T-cell (primary cell): ENCODE results near the gene CD300LB. TPM values are rescaled to one million over a fixed set of nuclear protein-coding genes. Genes with fewer than 3 reads are reported as not detected.

Experiments
- total RNA-seq, 35 experiments: library from RNA in 6 of 35; stranded (reverse) in 6 of 35; fragments of 120-200 nt in 1 of 35; gene quantifications; one replicate each; pipeline versions ENCODE4 v1.2.1 to v1.2.4 and lab custom pipeline; 2013 to 2026

CD300LB gene
- total RNA-seq, 5 donors from 2014 or later (not counting 1 experiment from before 2014, with no cell fraction given) = not detected

Other genes with a start within 250 kb of the CD300LB start
- gene KIF19, start 205.2 kb downstream of the CD300LB start, total RNA-seq = 1 to 10 TPM in 1 of 5 donors, under 1 TPM in 4; 0.20 to 2.0 (median 0.53) TPM
- under 1 TPM in 1 of 5 donors, not detected in 4; 0.26 TPM for gene BTBD17, start 169.6 kb downstream of the CD300LB start, total RNA-seq
- not detected for gene GPR142, start 164.0 kb downstream of the CD300LB start, total RNA-seq
- gene GPRC5C, start 99.4 kb downstream of the CD300LB start, total RNA-seq = 1 to 10 TPM in 1 of 5 donors, under 1 TPM in 2, not detected in 2; 0.46 to 1.5 (median 0.55) TPM
- gene CD300A, start 64.8 kb downstream of the CD300LB start, total RNA-seq = 10 to 100 TPM in 4 of 5 donors, 1 to 10 TPM in 1; 9.2 to 18.8 (median 12.5) TPM
- under 1 TPM in 1 of 5 donors, not detected in 4; 0.18 TPM for gene CD300C, start 14.6 kb upstream of the CD300LB start, total RNA-seq
- not detected for gene CD300H, start 36.0 kb upstream of the CD300LB start, total RNA-seq
- under 1 TPM in 1 of 5 donors, not detected in 4; 0.47 TPM for gene CD300LD, start 60.8 kb upstream of the CD300LB start, total RNA-seq
- gene CD300E, start 92.3 kb upstream of the CD300LB start, total RNA-seq = under 1 TPM in 1 of 5 donors, not detected in 4; 0.38 TPM
- under 1 TPM in 1 of 5 donors, not detected in 4; 0.25 TPM for gene CD300LF, start 181.4 kb upstream of the CD300LB start, total RNA-seq
- 10 to 100 TPM; 31.2 to 73.4 (median 40.7) TPM for gene RAB37, start 205.8 kb upstream of the CD300LB start, total RNA-seq
- 100 to 1,000 TPM; 104 to 260 (median 223) TPM for gene NHERF1, start 217.2 kb upstream of the CD300LB start, total RNA-seq
- gene NAT9, start 244.9 kb upstream of the CD300LB start, total RNA-seq = 10 to 100 TPM; 37.2 to 74.4 (median 71.9) TPM